GM19193 (cell line): Measurements from ENCODE around the gene UBXN10.

ENCODE experiments used
- POLR2A ChIP-seq: IDR thresholded peaks from 4 replicates; pipeline ENCODE4 v1.6.1; 2011; ENCODE audit not compliant: insufficient read depth, insufficient read length; ENCODE audit errors: extremely low read depth

UBXN10 gene

DNA sequence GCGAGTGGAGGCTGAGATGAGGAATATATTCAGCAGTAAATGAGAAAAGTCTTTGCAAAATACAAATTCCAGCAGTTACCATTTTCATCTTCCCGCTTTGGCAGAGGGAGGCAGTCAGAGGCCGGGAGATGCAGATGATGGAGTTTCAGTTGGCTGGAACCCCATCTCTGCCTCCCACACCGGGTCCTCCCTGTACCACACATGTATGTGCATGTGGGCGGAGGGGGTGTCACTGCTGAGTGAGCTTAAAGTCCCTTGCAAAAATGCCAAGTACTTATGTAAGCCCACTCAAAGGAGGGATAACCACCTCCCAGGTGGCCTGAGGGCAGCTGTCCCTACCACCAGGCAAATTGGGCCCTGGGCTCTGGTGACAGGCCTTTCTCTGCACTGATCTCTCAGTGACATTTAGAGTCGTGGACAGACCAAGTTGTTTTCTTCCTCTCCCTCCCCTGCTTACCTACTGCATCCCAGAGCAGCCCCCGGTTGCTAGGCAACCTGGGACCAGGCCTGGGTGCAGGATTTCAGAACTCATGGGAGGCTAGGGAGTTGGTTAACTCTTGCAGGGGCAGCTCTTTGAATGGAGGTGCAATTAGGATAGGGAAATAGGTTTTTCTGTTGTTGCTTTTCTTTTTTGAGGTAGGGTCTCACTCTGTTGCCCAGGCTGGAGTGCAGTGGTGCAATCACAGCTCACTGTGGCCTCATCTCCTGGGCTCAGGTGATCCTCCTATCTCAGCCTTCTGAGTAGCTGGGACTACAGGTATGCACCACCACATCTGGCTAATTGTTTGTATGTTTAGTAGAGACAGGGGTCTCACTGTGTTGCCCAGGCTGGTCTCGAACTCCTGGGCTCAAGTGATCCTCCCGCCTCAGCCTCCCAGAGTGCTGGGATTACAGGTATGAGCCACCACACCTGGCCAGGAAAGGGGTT is 17.1 kb upstream of the UBXN10 start:
- no peak for TF ChIP-seq POLR2A

DNA sequence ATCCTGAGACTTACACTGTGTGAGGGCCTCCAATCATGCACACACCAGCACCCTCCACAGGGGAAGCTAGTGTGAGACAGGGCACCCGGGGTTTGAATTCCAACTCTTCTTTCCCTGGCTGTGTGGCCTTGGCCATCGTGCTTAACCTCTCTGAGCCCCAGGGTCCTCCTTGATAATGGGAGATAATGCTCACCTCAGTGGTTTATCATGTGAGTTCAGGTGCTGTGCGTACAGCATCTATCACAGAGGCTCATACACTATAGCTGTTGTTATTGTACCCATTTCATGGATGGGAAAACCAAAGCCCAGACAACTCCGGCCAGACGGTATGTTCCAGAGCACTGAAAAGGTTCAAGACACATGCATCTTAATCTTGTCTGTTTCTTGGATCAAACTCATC is 16.0 kb upstream of the UBXN10 start:
- no peak for TF ChIP-seq POLR2A

GRCh38 chr1:20172033-20172590 is 13.8 kb upstream of the UBXN10 start:
- no peak for TF ChIP-seq POLR2A

DNA sequence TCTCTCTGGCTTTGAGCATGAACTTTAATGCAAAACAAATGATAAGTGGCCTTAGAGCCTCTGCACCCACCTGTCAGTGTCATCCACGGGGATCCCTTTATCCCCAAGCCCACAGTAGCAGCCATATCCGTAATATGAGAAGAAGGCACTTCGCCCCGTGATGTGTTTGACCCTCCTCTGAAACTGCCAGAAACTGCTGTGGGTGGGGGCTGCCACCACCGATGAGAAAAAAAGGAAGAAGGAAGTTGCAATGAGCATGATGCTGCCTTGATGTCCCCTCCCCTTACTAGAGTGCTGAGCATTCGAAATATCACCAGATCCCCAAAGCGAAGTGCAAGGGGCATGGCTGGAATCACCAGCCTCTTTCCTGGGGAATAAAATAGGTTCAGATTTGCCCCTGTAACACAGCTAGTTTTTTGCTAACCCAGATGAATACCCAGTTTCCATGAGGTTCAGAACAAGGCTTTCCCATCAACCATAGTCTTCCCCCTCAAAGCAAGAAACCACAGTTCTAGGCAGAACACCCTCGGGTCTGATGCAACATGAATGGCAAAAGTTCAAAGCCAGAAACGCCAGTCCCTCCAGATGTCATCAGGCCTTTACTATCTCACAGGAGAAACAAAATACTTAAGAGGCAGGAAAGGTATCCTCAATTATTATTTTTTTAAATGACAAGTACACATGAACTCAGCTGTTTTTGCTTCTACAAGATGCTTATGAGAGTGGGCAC is 10.8 kb upstream of the UBXN10 start:
- TF ChIP-seq POLR2A = no peak

- TF ChIP-seq POLR2A = no peak
These were observed 7.1 kb upstream of the UBXN10 start for GRCh38 chr1:20178634-20179370.

DNA sequence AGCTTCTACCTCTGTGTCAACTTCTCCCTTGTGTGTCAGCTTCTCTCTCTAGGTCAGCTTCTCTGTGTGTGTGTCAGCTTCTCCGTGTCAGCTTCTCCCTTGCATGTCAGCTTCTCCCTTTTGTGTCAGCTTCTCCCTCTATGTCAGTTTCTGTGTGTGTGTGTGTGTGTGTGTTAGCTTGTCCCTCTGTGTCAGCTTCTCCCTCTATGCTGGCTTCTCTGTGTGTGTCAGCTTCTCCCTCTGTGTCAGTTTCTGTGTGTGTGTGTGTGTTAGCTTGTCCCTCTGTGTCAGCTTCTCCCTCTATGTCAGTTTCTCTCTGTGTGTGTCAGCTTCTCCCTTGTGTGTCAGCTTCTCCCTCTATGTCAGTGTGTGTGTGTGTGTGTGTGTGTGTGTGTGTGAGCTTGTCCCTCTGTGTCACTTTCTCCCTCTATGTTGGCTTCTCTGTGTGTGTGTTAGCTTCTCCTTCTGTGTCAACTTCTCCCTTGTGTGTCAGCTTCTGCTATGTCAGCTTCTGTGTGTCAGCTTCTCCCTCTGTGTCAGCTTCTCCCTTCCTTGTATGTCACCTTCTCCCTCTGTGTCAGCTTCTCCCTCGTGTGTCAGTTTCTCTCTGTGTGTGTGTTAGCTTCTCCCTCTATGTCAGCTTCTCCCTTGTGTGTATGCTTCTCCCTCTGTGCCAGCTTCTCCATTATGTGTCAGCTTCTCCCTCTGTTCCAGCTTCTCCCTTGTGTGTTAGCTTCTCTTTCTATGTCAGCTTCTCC is 6.3 kb upstream of the UBXN10 start:
- no peak for TF ChIP-seq POLR2A

DNA sequence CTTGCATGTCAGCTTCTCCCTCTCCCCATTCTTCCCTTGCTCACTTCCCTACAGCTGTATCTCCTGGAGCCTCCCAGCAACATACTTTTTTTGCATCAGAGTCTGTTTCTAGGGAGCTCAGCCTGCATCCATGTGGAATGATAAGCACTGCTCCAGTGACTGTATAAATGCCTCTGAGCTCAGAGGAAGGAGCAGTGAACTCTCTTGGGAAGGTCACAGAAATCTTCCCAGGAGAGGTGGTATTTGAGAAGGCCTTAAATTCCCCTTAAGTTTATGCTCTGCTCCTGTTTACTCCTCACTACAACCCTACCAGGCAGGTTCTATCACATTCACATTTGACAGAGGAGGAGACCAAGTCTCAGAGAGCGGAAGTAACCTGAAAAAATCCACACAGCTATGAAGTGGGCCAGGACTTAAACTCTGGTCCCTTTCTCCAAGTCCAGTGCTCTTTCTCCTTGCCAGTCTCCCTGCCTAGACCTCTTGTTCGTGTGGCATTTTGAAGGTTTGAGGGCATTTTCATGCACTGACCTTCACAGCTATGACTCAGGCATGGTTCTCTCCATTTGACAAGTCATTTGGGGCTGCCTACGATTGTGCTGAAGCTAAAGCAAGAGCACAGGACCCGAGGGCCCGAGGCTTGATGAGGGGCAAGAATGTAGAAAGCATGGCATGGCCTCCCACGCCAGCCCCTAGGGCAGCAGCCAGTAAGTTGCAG is 5.6 kb upstream of the UBXN10 start:
- TF ChIP-seq POLR2A = no peak

DNA sequence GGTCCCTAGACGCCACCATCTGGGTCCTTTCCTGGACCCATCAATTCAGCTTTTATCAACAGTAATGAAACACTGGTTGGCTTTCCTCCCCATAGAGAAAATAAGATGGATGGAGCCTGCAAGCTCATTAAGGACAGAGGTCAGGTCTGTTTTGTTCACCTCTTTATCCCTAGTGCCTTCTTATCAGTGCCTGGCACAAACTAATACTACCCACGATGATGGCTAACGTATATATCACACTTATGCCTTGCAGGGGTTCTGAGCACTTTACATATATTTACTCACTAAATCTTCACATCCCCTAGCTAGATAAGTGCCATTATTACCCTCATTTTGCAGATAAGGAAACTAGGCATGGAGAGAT is 5.1 kb upstream of the UBXN10 start:
- TF ChIP-seq POLR2A = no peak

- TF ChIP-seq POLR2A = no peak
These were observed 3.5 kb upstream of the UBXN10 start for GRCh38 chr1:20182415-20182814.

- no peak for TF ChIP-seq POLR2A
These were observed 2.9 kb upstream of the UBXN10 start for GRCh38 chr1:20183035-20183434.

DNA sequence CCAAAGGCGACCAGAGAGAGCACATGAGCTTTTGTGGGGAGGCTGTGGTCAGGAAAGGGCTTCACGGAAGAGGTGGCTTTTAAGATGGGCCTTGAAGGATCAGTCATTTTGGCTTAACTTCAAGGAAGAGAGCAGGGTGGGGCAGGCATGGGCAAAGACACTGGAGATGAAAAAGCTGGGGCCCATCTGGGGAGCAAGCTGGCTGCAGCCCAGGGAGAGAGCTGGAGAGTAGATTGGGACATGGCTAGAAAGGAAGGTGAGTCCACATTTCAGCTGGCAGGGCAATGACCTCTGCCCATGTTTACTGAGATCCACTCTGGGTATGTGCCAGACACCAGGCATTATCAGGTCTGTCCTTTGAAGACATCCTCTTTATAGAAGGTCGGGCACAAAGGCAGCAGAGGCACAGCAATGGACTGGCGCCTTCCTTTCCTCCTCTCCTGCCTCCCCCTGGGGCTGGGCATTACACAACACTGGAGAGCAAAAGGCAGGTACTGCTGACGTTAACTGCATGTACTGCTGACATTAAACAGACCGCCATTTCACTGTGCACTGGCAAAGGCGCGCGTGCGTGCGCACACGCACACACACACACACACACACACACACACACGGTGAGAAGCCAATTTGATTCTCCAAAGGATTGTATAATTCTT is 2.2 kb upstream of the UBXN10 start:
- TF ChIP-seq POLR2A = no peak

DNA sequence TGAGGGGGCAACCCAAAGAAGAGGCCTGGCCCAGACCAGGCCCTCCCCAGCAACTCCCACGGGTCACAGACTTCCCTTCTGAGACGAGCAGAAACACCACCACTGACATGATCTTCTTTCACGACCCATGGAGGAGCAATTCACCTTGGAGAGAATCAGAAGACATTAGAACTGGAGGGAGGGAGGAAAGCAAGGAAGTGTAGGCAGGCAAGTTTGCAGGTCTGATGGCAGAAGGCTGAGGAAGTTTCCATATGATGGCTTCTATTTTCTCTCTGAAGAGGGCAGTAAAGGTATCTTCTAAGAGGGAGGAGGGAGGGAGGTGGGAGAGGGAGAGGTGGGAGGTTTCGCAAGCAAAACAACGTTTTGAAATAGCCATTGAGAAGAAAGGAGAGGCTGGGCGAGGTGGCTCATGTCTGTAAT is 1.4 kb upstream of the UBXN10 start:
- TF ChIP-seq POLR2A = no peak

DNA sequence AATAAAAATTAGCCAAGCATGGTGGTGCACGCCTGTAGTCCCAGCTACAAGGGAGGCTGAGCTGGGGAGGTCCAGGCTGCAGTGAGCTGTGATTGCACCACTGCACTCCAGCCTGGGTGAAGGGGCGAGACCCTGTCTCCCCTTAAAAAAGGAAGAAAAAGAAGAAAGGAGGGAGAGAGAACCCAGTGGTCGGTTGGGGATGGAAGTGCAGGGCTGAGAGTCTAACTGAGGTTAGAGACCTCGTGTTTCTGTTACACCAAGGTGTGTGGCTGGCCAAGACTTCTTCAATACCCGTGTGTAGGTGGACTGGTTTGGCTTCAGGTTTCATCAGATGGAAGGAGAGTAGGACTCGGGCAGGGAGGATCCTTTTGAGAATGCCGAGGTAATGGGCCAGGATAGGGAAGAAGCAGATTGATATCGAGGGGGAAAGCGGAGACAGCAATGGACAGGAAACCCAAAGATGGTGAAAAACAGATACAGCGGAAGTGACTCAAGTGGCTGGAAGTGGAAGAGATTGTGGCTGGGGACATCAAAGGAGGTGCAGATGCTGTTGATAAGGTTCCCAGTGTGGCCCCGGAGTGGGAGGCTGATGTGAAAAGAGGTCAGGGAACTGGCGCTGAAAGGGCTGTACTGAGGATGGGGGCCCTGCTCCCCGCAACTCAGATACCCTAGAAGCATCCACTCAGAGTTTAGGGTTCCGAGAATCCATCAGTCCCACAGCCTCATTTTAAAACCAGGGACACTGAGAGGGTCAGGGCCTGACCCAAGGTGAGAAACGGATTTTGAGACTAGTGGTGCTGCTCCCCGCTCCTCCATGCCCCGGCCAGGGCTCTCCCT is 681 bp upstream of the UBXN10 start:
- TF ChIP-seq POLR2A = no peak
